GM18526 (cell line): ENCODE results near the gene RNF168.

Source experiments
- POLR2A ChIP-seq: IDR thresholded peaks from 3 replicates; pipeline ENCODE4 v1.6.1; 2011; ENCODE audit not compliant: insufficient read length; ENCODE audit errors: extremely low read depth

Gene RNF168

GRCh38 chr3:196518966-196519717, 15.6 kb upstream of the RNF168 start:
- TF ChIP-seq POLR2A: no peak

GRCh38 chr3:196517919-196518318, 14.4 kb upstream of the RNF168 start:
- no peak for TF ChIP-seq POLR2A

GRCh38 chr3:196517162-196517800, 13.7 kb upstream of the RNF168 start:
- TF ChIP-seq POLR2A: no peak

GRCh38 chr3:196514913-196515621, 11.5 kb upstream of the RNF168 start, which contains the start of gene SMCO1:
Gene SMCO1, minus strand, starts transcription at chr3:196515346. Its CDS starts 137 bp downstream, at chr3:196515209.
- no peak for TF ChIP-seq POLR2A

GRCh38 chr3:196514350-196514716, 10.8 kb upstream of the RNF168 start:
- no peak for TF ChIP-seq POLR2A

- no peak for TF ChIP-seq POLR2A
Observed at GRCh38 chr3:196513697-196514349, 10.3 kb upstream of the RNF168 start.

GRCh38 chr3:196506687-196507086, 3.1 kb upstream of the RNF168 start:
- TF ChIP-seq POLR2A: no peak

- no peak for TF ChIP-seq POLR2A
Observed at GRCh38 chr3:196504556-196504955, 988 bp upstream of the RNF168 start.

GRCh38 chr3:196502775-196503195, 783 bp downstream of the RNF168 start:
- TF ChIP-seq POLR2A: no peak

- TF ChIP-seq POLR2A: no peak
Observed at GRCh38 chr3:196501316-196502044, 2.1 kb downstream of the RNF168 start.

- TF ChIP-seq POLR2A: no peak
Observed at GRCh38 chr3:196499807-196500524, 3.6 kb downstream of the RNF168 start.

- no peak for TF ChIP-seq POLR2A
Observed at GRCh38 chr3:196499061-196499460, 4.5 kb downstream of the RNF168 start.

GRCh38 chr3:196498297-196498696, 5.3 kb downstream of the RNF168 start:
- TF ChIP-seq POLR2A: no peak

- TF ChIP-seq POLR2A: no peak
Observed at GRCh38 chr3:196496183-196496582, 7.4 kb downstream of the RNF168 start.
